Hepatocyte (in vitro differentiated cells): ENCODE measurements around the gene TRPM3. TPM values are rescaled to one million over a fixed set of nuclear protein-coding genes. Genes with fewer than 3 reads are reported as not detected.

Source experiments
- DNase-seq: peaks from one replicate; pipeline ENCODE4 v3.0.0-alpha.2; 2016; ENCODE audit warnings: low spot score
- H2AFZ ChIP-seq: fragments of 200-600 bp; sonication (generic); 2 replicates; pipeline ENCODE4 v1.6.0; 2016; ENCODE audit warnings: antibody characterized with exemption, mild to moderate bottlenecking
- H3K27ac ChIP-seq: fragments of 200-600 bp; sonication (generic); 2 replicates; pipeline ENCODE4 v1.5.1; 2016; ENCODE audit warnings: mild to moderate bottlenecking
- H3K27me3 ChIP-seq: fragments of 200-600 bp; sonication (generic); 2 replicates; pipeline ENCODE4 v1.6.1; 2016
- H3K36me3 ChIP-seq: fragments of 200-600 bp; sonication (generic); replicated peaks from 2 replicates; pipeline ENCODE4 v1.5.1; 2016; ENCODE audit warnings: low read depth; ENCODE audit not compliant: insufficient read depth
- H3K4me1 ChIP-seq: fragments of 200-600 bp; sonication (generic); 2 replicates; pipeline ENCODE4 v1.5.1; 2016; ENCODE audit warnings: mild to moderate bottlenecking, moderate library complexity; ENCODE audit not compliant: insufficient read depth
- H3K4me2 ChIP-seq: fragments of 200-600 bp; sonication (generic); 2 replicates; pipeline ENCODE4 v1.6.0; 2016
- H3K4me3 ChIP-seq: fragments of 200-600 bp; sonication (generic); 2 replicates; pipeline ENCODE4 v1.5.1; 2016; ENCODE audit warnings: mild to moderate bottlenecking
- H3K79me2 ChIP-seq: fragments of 200-600 bp; sonication (generic); 2 replicates; pipeline ENCODE4 v1.6.0; 2017; ENCODE audit warnings: mild to moderate bottlenecking
- H3K9me2 ChIP-seq: fragments of 200-600 bp; sonication (generic); replicated peaks from 2 replicates; pipeline ENCODE4 v1.6.0; 2017; ENCODE audit warnings: mild to moderate bottlenecking; ENCODE audit not compliant: insufficient read depth
- H3K9me3 ChIP-seq: fragments of 200-600 bp; sonication (generic); 2 replicates; pipeline ENCODE4 v1.5.1; 2016; ENCODE audit warnings: low read depth, mild to moderate bottlenecking
- H4K20me1 ChIP-seq: fragments of 200-600 bp; sonication (generic); 2 replicates; pipeline ENCODE4 v1.6.0; 2016; ENCODE audit warnings: mild to moderate bottlenecking; ENCODE audit not compliant: insufficient read depth, poor library complexity, severe bottlenecking
- EZH2 ChIP-seq: fragments of 200-600 bp; sonication (generic); IDR thresholded peaks from 2 replicates; pipeline ENCODE4 v1.6.1; 2016; ENCODE audit warnings: antibody characterized with exemption, mild to moderate bottlenecking, borderline replicate concordance
- EZH2phosphoT487 ChIP-seq: fragments of 200-600 bp; sonication (generic); IDR thresholded peaks from one replicate; pipeline ENCODE4 v1.6.1; 2018; ENCODE audit warnings: antibody characterized with exemption, mild to moderate bottlenecking, low read depth, moderate library complexity; ENCODE audit not compliant: unreplicated experiment, severe bottlenecking
- WGBS: methylation state at CpG from one replicate; pipeline ENCODE4 v1.1.6; 2016; ENCODE audit warnings: low lambda C conversion rate; ENCODE audit errors: missing lambda C conversion rate; 5-methylcytosine and 5-hydroxymethylcytosine counted together
- polyA plus RNA-seq: library from polyadenylated mRNA; unstranded; fragments of >200 nt; fragmentation: Nextera tagmentation; extraction: Ambion mirVana; gene quantifications from 2 replicates; pipeline ENCODE4 v1.2.1, GENCODE V29; 2016
- total RNA-seq: library from RNA; depleted of rRNA; stranded (reverse); fragments of >200 nt; gene quantifications from 2 replicates; pipeline ENCODE4 v1.2.3, GENCODE V29; 2014
- TF ChIP-seq, protein P1 (sequence below): fragments of 200-600 bp; sonication (generic); IDR thresholded peaks from 2 replicates; pipeline ENCODE4 v1.5.1; 2016; ENCODE audit warnings: antibody characterized with exemption, mild to moderate bottlenecking; ENCODE audit not compliant: poor library complexity

The TRPM3 gene
- total and polyA plus RNA-seq, 2 experiments from 2014 or later: 0.60 to 0.68 TPM

DNA sequence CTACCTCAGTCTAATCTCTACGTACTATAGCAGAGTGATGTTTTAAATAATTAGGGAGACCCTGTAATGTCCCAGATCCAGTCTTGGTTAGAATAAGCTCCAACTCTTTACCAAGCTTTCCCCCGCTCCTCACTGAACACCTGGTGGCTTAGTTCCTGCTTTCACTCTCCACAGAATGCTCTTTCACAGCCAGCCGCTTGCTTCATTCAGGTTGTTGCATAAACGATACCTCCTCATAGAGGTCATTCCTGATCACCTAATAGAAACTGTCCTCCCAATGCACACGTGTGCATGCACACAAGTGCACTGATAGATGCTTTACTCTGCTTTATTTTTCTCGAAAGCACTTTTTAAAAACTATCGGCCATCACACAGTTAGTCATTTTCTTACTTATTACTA lies 298.1 kb downstream of the TRPM3 start:
- Histone ChIP-seq H2AFZ (no peak overlapping the region), H3K4me2 (no peak overlapping the region), H3K9me3 (no peaks in the 10 kb centered on the region), H3K4me1 (no peaks in the 10 kb centered on the region), H3K27ac (no peak overlapping the region), H3K4me3 (no peak overlapping the region), H3K27me3 (no peaks in the 10 kb centered on the region), H3K9me2 (no peaks in the 10 kb centered on the region), H4K20me1 (no peaks in the 10 kb centered on the region), H3K36me3 (no peaks in the 10 kb centered on the region), H3K79me2 (no peaks in the 10 kb centered on the region)
- TF ChIP-seq, protein P1, sequence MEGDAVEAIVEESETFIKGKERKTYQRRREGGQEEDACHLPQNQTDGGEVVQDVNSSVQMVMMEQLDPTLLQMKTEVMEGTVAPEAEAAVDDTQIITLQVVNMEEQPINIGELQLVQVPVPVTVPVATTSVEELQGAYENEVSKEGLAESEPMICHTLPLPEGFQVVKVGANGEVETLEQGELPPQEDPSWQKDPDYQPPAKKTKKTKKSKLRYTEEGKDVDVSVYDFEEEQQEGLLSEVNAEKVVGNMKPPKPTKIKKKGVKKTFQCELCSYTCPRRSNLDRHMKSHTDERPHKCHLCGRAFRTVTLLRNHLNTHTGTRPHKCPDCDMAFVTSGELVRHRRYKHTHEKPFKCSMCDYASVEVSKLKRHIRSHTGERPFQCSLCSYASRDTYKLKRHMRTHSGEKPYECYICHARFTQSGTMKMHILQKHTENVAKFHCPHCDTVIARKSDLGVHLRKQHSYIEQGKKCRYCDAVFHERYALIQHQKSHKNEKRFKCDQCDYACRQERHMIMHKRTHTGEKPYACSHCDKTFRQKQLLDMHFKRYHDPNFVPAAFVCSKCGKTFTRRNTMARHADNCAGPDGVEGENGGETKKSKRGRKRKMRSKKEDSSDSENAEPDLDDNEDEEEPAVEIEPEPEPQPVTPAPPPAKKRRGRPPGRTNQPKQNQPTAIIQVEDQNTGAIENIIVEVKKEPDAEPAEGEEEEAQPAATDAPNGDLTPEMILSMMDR: no peak
- no peak for TF ChIP-seq EZH2
- TF ChIP-seq EZH2phosphoT487: no peak
- 85% methylated on average over 7 of the region's 7 CpGs for WGBS
- no peak for DNase-seq

DNA sequence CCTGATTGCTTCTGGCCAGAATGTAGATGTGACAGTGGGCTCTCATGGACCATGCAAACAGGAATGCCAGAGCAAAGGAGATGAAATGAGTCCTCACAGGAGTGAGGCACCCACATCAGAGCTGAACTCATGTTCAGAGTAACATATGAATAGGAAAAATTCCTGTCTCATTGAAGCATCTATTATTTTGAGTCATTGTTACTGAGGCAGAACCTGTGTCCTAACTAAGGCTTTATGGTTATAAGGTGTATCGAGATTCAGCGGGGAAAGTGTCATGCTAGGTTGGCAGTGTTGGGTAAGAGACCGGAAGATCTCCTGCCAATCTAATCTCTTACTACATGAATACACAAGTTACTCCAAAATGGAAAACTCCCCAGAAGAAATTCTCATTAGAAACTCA lies 304.1 kb downstream of the TRPM3 start:
- no peaks in the 10 kb centered on the region for H3K9me2 ChIP-seq
- no peaks in the 10 kb centered on the region for H3K79me2 ChIP-seq
- 91% methylated on average over 3 of the region's 3 CpGs for WGBS
- H3K4me1 ChIP-seq: no peaks in the 10 kb centered on the region
- H3K4me3 ChIP-seq: no peak overlapping the region
- no peaks in the 10 kb centered on the region for H3K9me3 ChIP-seq
- no peak overlapping the region for H3K27ac ChIP-seq
- no peak overlapping the region for H3K4me2 ChIP-seq
- TF ChIP-seq EZH2: no peak
- no peak for DNase-seq
- H3K36me3 ChIP-seq: no peaks in the 10 kb centered on the region
- H3K27me3 ChIP-seq: no peaks in the 10 kb centered on the region
- no peaks in the 10 kb centered on the region for H4K20me1 ChIP-seq
- no peak overlapping the region for H2AFZ ChIP-seq

DNA sequence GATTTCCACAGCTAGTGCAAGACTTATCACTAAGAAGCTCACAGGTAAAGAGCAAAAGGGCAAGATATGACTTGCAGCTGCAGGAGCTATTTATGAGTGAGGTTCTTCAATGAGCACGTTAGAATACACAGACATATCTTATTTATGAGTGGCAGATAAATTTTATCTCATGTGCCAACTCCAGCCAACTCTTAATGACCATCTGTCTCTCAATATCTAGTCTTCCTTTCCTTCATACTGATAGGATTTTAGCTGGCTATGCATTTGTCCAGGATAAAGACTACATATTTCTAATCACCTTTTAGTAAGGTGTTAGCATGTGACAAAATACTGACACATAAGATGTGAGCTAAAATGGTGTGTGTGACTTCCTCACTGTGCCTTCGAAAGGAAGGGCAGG lies 304.5 kb downstream of the TRPM3 start:
- WGBS: 11% methylated on average over 2 of the region's 2 CpGs
- no peak for DNase-seq

DNA sequence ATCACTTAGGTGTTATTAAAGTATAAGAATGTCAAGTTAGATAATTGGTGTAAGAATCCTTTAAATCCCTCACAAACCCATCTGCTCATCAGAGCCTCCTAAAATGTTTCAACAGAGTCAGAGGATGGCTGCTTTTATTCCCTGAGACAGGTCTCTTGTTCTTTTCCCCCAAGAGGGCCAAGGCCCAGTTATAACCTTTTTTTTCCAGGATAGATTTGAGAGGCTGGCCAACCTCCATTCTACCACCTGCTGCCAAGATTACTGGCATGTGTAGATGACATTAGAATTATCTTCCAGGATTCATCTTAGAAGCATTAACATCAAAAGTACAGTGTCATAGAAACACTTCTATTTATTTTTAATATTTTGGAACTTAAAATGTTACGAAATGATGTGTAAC lies 305.1 kb downstream of the TRPM3 start:
- no peak overlapping the region for H3K27ac ChIP-seq
- DNase-seq: no peak
- TF ChIP-seq EZH2: no peak
- TF ChIP-seq, protein P1: no peak
- no peak for TF ChIP-seq EZH2phosphoT487
- no peaks in the 10 kb centered on the region for H3K27me3 ChIP-seq
- no peaks in the 10 kb centered on the region for H3K79me2 ChIP-seq
- no peaks in the 10 kb centered on the region for H3K9me3 ChIP-seq
- H4K20me1 ChIP-seq: no peaks in the 10 kb centered on the region
- no peaks in the 10 kb centered on the region for H3K4me1 ChIP-seq
- no peak overlapping the region for H2AFZ ChIP-seq
- no peaks in the 10 kb centered on the region for H3K9me2 ChIP-seq
- no peaks in the 10 kb centered on the region for H3K36me3 ChIP-seq
- no peak overlapping the region for H3K4me2 ChIP-seq
- WGBS: 100% methylated on average over 1 of the region's 1 CpG
- no peak overlapping the region for H3K4me3 ChIP-seq

More for the DNA sequence above, 304.5 kb downstream of the TRPM3 start:
- Histone ChIP-seq H3K79me2 (no peaks in the 10 kb centered on the region), H3K9me3 (no peaks in the 10 kb centered on the region), H3K4me3 (no peak overlapping the region), H3K27me3 (no peaks in the 10 kb centered on the region), H3K36me3 (no peaks in the 10 kb centered on the region), H3K9me2 (no peaks in the 10 kb centered on the region), H2AFZ (no peak overlapping the region), H3K4me1 (no peaks in the 10 kb centered on the region), H3K27ac (no peak overlapping the region), H4K20me1 (no peaks in the 10 kb centered on the region), H3K4me2 (no peak overlapping the region)
- TF ChIP-seq, protein P1: no peak
- no peak for TF ChIP-seq EZH2
- TF ChIP-seq EZH2phosphoT487: no peak
